Pancreas (tissue), 10 donors: ENCODE data around the gene ARID3B. TPM values are rescaled to one million over a fixed set of nuclear protein-coding genes. Genes with fewer than 3 reads are reported as not detected.
A peak's percentile ranks its signal among the peaks of the same experiment; 100 is the strongest.
"Not testable (repeated sequence)": the region's sequence is repeated elsewhere in the genome, so short reads cannot be mapped to it uniquely, and the experiment has no call there.

Experiments
- ATAC-seq, 4 donors: fragments of 200-7000 bp; cut with Tn5 transposase; one replicate each; pipeline versions ENCODE4 v1.8.0 to v1.9.1; 2020; ENCODE audit warnings: mild to moderate bottlenecking in 4 of 4, moderate library complexity in 4 of 4
- DNase-seq, 6 donors: peaks; one replicate each; pipeline ENCODE4 v3.0.0-alpha.2; 2020
- FAIRE-seq: peaks from 2 replicates; lab custom pipeline; 2012; peaks lifted over from hg19 to GRCh38; lab: Jason Lieb, UNC
- H3K27ac ChIP-seq, 4 donors: fragments of 200-600 bp; sonication (generic); 1 replicate in 3 of 4; 2 replicates in 1 of 4; pipeline versions ENCODE4 v1.5.0 to v1.8.0; 2020
- H3K27me3 ChIP-seq, 4 donors: fragments of 200-600 bp; one replicate each; pipeline ENCODE4 v1.8.0; 2021
- H3K36me3 ChIP-seq, 3 donors: fragments of 200-600 bp; sonication (generic) in 1 of 3; one replicate each; pipeline versions ENCODE4 v1.5.0 to v1.8.0; 2020 to 2021
- H3K4me1 ChIP-seq, 3 donors: fragments of 200-600 bp; one replicate each; pipeline ENCODE4 v1.8.0; 2021
- H3K4me3 ChIP-seq, 4 donors: fragments of 200-600 bp; sonication (generic) in 2 of 4; one replicate each; pipeline versions ENCODE4 v1.5.0 to v1.8.0; 2020 to 2021
- H3K9me3 ChIP-seq, 4 donors: fragments of 200-600 bp; one replicate each; pipeline ENCODE4 v1.8.0; 2021
- CTCF ChIP-seq, 4 donors: fragments of 200-600 bp; sonication (generic) in 3 of 4; IDR thresholded peaks; one replicate each; pipeline versions ENCODE4 v1.5.0 to v1.8.0; 2021; ENCODE audit warnings: antibody characterized with exemption in 4 of 4
- WGBS, 2 donors: extraction: QIAGEN DNeasy Blood & Tissue Kit; methylation state at CpG; one replicate each; pipeline ENCODE4 v1.1.7; 2013; 5-methylcytosine and 5-hydroxymethylcytosine counted together
- intact Hi-C, 3 donors: fragments of 100-400 bp; cut with DNase I; formaldehyde crosslinking; loops; one replicate each; pipeline versions ENCODE4 v1.11.1 to v1.14.2; 2022
- polyA plus RNA-seq, 2 donors: library from polyadenylated mRNA; stranded (reverse); fragments of 200-250 nt; gene quantifications; one replicate each; pipeline ENCODE4 v1.2.3, GENCODE V29; 2013
- total RNA-seq, 6 donors: library from RNA; stranded (reverse); fragmentation: NEBNext Ultra II Directional in 4 of 6; extraction: Animal tissue kit (Norgen Biotek cat#: 25700) in 4 of 6; gene quantifications; one replicate each; pipeline versions ENCODE4 v1.2.1 to v1.2.4, GENCODE V29; 2021 to 2023
- donor health status: healthy with polysubstance abuse.
- donor health status: DM: no; HTN: no; CAD: no; lungs with moderate emphysema.
- donor health status: DM: no; HTN: no; CAD: no.
- donor health status: control.
- donor health status: control.
- donor health status: Bipolar disorder and iron deficiency.
- donor health status: DM: yes; HTN: yes; CAD: no.
- donor health status: DM: no; HTN: no; CAD: no.
- donor health status: DM: no; HTN: no; CAD: no.
- donor health status: DM: yes; HTN: yes; CAD: no.

The ARID3B gene
- total and polyA plus RNA-seq, 8 donors: 2.9 to 4.8 (median 3.8) TPM

GRCh38 chr15:74506515-74506840 lies 34.5 kb upstream of the ARID3B start:
- WGBS, 2 donors: 88 to 96% methylated on average over 4 of the region's 4 CpGs
- Histone ChIP-seq H3K4me1 (no peaks in the 10 kb centered on the region), H3K27me3 (no peaks in the 10 kb centered on the region), H3K27ac (no peak overlapping the region), H3K36me3 (no peaks in the 10 kb centered on the region), H3K4me3 (no peak overlapping the region), H3K9me3 (no peaks in the 10 kb centered on the region)
- DNase-seq (no peak), ATAC-seq (no peak), FAIRE-seq (no peak)
- TF ChIP-seq CTCF (IDR thresholded peaks at IDR 0.05): no peak
- intact Hi-C loops: no loop called here

GRCh38 chr15:74511583-74511982 lies 29.4 kb upstream of the ARID3B start:
- peak in 1 of 4 donors; percentile 16 for ATAC-seq
- no peak for TF ChIP-seq CTCF (IDR thresholded peaks at IDR 0.05)
- no peak overlapping the region for H3K4me3 ChIP-seq
- no peaks in the 10 kb centered on the region for H3K9me3 ChIP-seq
- intact Hi-C loops: no loop called here
- no peaks in the 10 kb centered on the region for H3K4me1 ChIP-seq
- H3K36me3 ChIP-seq: no peaks in the 10 kb centered on the region
- 57 to 73% methylated on average over 4 of the region's 4 CpGs for WGBS, 2 donors
- peak overlapping the region in 2 of 4 donors; percentile 28 to 44 for H3K27ac ChIP-seq
- no peaks in the 10 kb centered on the region for H3K27me3 ChIP-seq
- FAIRE-seq: no peak
- DNase-seq: no peak

- whole genome bisulfite sequencing, 2 donors: 65 to 81% methylated on average over 4 of the region's 4 CpGs
- H3K9me3 ChIP-seq, H3K4me3 ChIP-seq, H3K36me3 ChIP-seq, FAIRE-seq, H3K27me3 ChIP-seq, intact Hi-C loops, ATAC-seq, H3K4me1 ChIP-seq, H3K27ac ChIP-seq, DNase-seq: not testable (repeated sequence)
Observed at GRCh38 chr15:74514059-74514458, 27.0 kb upstream of the ARID3B start.

- ATAC-seq (no peak), DNase-seq (no peak), FAIRE-seq (no peak)
- Histone ChIP-seq H3K4me1 (no peaks in the 10 kb centered on the region), H3K4me3 (no peak overlapping the region), H3K27ac (no peak overlapping the region), H3K9me3 (no peaks in the 10 kb centered on the region), H3K36me3 (no peaks in the 10 kb centered on the region), H3K27me3 (no peaks in the 10 kb centered on the region)
- intact Hi-C loops: no loop called here
- no peak for TF ChIP-seq CTCF (IDR thresholded peaks at IDR 0.05)
Observed at GRCh38 chr15:74517096-74517495, 23.9 kb upstream of the ARID3B start.

GRCh38 chr15:74519311-74519710 lies 21.7 kb upstream of the ARID3B start:
- Histone ChIP-seq H3K27me3 (no peaks in the 10 kb centered on the region), H3K4me1 (no peaks in the 10 kb centered on the region), H3K9me3 (no peaks in the 10 kb centered on the region), H3K4me3 (no peak overlapping the region), H3K27ac (no peak overlapping the region), H3K36me3 (no peaks in the 10 kb centered on the region)
- intact Hi-C loops: no loop called here
- DNase-seq (no peak), FAIRE-seq (no peak), ATAC-seq (no peak)
- 88 to 94% methylated on average over 4 of the region's 4 CpGs for WGBS, 2 donors
- no peak for TF ChIP-seq CTCF (IDR thresholded peaks at IDR 0.05)

GRCh38 chr15:74520407-74520806 lies 20.6 kb upstream of the ARID3B start:
- no peak for ATAC-seq
- Histone ChIP-seq H3K27ac (no peak overlapping the region), H3K27me3 (no peaks in the 10 kb centered on the region), H3K9me3 (no peaks in the 10 kb centered on the region), H3K36me3 (no peaks in the 10 kb centered on the region), H3K4me1 (no peaks in the 10 kb centered on the region), H3K4me3 (no peak overlapping the region)
- WGBS, 2 donors: 89 to 90% methylated on average over 4 of the region's 4 CpGs
- no peak for TF ChIP-seq CTCF (IDR thresholded peaks at IDR 0.05)
- no peak for FAIRE-seq
- intact Hi-C loops: no loop called here
- no peak for DNase-seq
